Type B pancreatic cell (in vitro differentiated cells): ENCODE measurements around the gene CCL24. TPM values are rescaled to one million over a fixed set of nuclear protein-coding genes. Genes with fewer than 3 reads are reported as not detected.
"Not testable (repeated sequence)": the region's sequence is repeated elsewhere in the genome, so short reads cannot be mapped to it uniquely, and the experiment has no call there.

Experiments
- DNase-seq: peaks from one replicate; pipeline ENCODE4 v3.0.0; 2021; ENCODE audit warnings: mixed read lengths; ENCODE audit not compliant: unreplicated experiment; ENCODE audit errors: extremely low spot score
- H3K27ac Mint-ChIP-seq: 2 replicates; pipeline ENCODE4 v1.8.0; 2021; ENCODE audit warnings: mild to moderate bottlenecking, mixed read lengths
- H3K27me3 Mint-ChIP-seq: 2 replicates; pipeline ENCODE4 v1.8.0; 2021; ENCODE audit warnings: mixed read lengths
- H3K36me3 Mint-ChIP-seq: 2 replicates; pipeline ENCODE4 v1.8.0; 2021; ENCODE audit warnings: mixed read lengths
- H3K4me1 Mint-ChIP-seq: one replicate; pipeline ENCODE4 v1.8.0; 2021; ENCODE audit warnings: mixed read lengths; ENCODE audit not compliant: unreplicated experiment
- H3K4me3 Mint-ChIP-seq: 2 replicates; pipeline ENCODE4 v1.8.0; 2021; ENCODE audit warnings: mild to moderate bottlenecking, mixed read lengths
- H3K9me3 Mint-ChIP-seq: 2 replicates; pipeline ENCODE4 v1.8.0; 2021; ENCODE audit warnings: mixed read lengths
- CTCF ChIP-seq: fragments of 200-600 bp; sonication (generic); conservative IDR thresholded peaks from 2 replicates; pipeline ENCODE4 v1.5.0; 2021; ENCODE audit warnings: antibody characterized with exemption, mild to moderate bottlenecking
- total RNA-seq: library from RNA; stranded (reverse); gene quantifications from 2 replicates; pipeline ENCODE4 v1.2.1, GENCODE V29; 2021; ENCODE audit warnings: low replicate concordance

The CCL24 gene
- total RNA-seq, 1 donor from 2014 or later, result not detected

- TF ChIP-seq CTCF, result no peak
- Mint-ChIP-seq H3K27ac (no peak overlapping the region), H3K27me3 (peaks cover 3% of the 10 kb centered on the region), H3K4me3 (no peak overlapping the region), H3K9me3 (no peaks in the 10 kb centered on the region), H3K36me3 (no peaks in the 10 kb centered on the region), H3K4me1 (no peaks in the 10 kb centered on the region)
- no peak for DNase-seq
Observed at GRCh38 chr7:75789361-75789924, 24.2 kb downstream of the CCL24 start.

GRCh38 chr7:75788154-75788847, 25.3 kb downstream of the CCL24 start:
- not testable (repeated sequence) for H3K9me3 Mint-ChIP-seq, H3K4me1 Mint-ChIP-seq, H3K27ac Mint-ChIP-seq, H3K36me3 Mint-ChIP-seq, H3K27me3 Mint-ChIP-seq, H3K4me3 Mint-ChIP-seq, DNase-seq

GRCh38 chr7:75783058-75783457, 30.5 kb downstream of the CCL24 start:
- H3K27ac Mint-ChIP-seq, H3K36me3 Mint-ChIP-seq, H3K4me1 Mint-ChIP-seq, DNase-seq, H3K4me3 Mint-ChIP-seq: not testable (repeated sequence)
- Mint-ChIP-seq H3K27me3 (peaks cover 37% of the 10 kb centered on the region), H3K9me3 (peaks cover 10% of the 10 kb centered on the region)

- H3K4me1 Mint-ChIP-seq, H3K4me3 Mint-ChIP-seq, DNase-seq, H3K27ac Mint-ChIP-seq, H3K36me3 Mint-ChIP-seq: not testable (repeated sequence)
- H3K9me3 Mint-ChIP-seq, result peaks cover 10% of the 10 kb centered on the region
- peaks cover 37% of the 10 kb centered on the region for H3K27me3 Mint-ChIP-seq
Observed at GRCh38 chr7:75780647-75781273, 32.8 kb downstream of the CCL24 start.

- not testable (repeated sequence) for H3K4me1 Mint-ChIP-seq, H3K27ac Mint-ChIP-seq, DNase-seq, H3K36me3 Mint-ChIP-seq, H3K4me3 Mint-ChIP-seq
- Mint-ChIP-seq H3K27me3 (peaks cover 37% of the 10 kb centered on the region), H3K9me3 (peaks cover 10% of the 10 kb centered on the region)
Observed at GRCh38 chr7:75779516-75779915, 34.1 kb downstream of the CCL24 start.

GRCh38 chr7:75779035-75779434, 34.6 kb downstream of the CCL24 start:
- not testable (repeated sequence) for H3K4me3 Mint-ChIP-seq, H3K27ac Mint-ChIP-seq, DNase-seq, H3K36me3 Mint-ChIP-seq, H3K4me1 Mint-ChIP-seq
- peaks cover 37% of the 10 kb centered on the region for H3K27me3 Mint-ChIP-seq
- H3K9me3 Mint-ChIP-seq, result peaks cover 10% of the 10 kb centered on the region

- peaks cover 21% of the 10 kb centered on the region for H3K27me3 Mint-ChIP-seq
- H3K4me3 Mint-ChIP-seq, result no peak overlapping the region
- peaks cover 8% of the 10 kb centered on the region for H3K4me1 Mint-ChIP-seq
- no peak for DNase-seq
- no peaks in the 10 kb centered on the region for H3K9me3 Mint-ChIP-seq
- no peak for TF ChIP-seq CTCF
- no peaks in the 10 kb centered on the region for H3K36me3 Mint-ChIP-seq
- no peak overlapping the region for H3K27ac Mint-ChIP-seq
Observed at GRCh38 chr7:75776295-75776971, 37.2 kb downstream of the CCL24 start.

GRCh38 chr7:75773958-75774357, 39.6 kb downstream of the CCL24 start:
- not testable (repeated sequence) for H3K27ac Mint-ChIP-seq, H3K27me3 Mint-ChIP-seq, H3K36me3 Mint-ChIP-seq, DNase-seq, H3K4me1 Mint-ChIP-seq, H3K4me3 Mint-ChIP-seq, H3K9me3 Mint-ChIP-seq
